ENCODE data around the gene SPAG16.

DNA sequence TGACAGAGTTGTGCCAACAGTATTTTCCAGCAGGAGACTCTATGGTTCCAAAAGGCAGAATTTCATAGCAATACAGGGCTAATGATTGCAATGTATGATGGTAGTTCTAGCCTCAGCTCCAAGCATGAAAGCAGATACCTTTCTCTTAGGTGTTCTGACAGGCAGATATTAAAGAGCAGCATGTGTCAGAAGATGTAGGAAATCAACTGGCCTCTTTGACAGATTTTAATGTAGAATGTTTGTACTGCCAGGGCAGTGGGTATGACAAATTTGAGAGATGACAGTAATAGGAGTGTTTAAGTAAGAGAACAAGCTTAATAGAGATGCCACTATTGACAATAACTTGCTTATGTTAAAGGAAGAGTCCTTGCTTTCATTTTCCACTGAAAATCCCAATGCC, 1105.1 kb downstream of the SPAG16 start:
- TF ChIP-seq, protein P1, sequence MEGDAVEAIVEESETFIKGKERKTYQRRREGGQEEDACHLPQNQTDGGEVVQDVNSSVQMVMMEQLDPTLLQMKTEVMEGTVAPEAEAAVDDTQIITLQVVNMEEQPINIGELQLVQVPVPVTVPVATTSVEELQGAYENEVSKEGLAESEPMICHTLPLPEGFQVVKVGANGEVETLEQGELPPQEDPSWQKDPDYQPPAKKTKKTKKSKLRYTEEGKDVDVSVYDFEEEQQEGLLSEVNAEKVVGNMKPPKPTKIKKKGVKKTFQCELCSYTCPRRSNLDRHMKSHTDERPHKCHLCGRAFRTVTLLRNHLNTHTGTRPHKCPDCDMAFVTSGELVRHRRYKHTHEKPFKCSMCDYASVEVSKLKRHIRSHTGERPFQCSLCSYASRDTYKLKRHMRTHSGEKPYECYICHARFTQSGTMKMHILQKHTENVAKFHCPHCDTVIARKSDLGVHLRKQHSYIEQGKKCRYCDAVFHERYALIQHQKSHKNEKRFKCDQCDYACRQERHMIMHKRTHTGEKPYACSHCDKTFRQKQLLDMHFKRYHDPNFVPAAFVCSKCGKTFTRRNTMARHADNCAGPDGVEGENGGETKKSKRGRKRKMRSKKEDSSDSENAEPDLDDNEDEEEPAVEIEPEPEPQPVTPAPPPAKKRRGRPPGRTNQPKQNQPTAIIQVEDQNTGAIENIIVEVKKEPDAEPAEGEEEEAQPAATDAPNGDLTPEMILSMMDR (IDR thresholded peaks at IDR 0.05), result no peak
- TF ChIP-seq POLR2A (IDR thresholded peaks at IDR 0.05), result no peak

Data from body of pancreas (tissue), 4 donors.